Hypothalamus (tissue), 51 donors: Measurements from ENCODE around the gene EHBP1.

Source experiments
- DNase-seq, 51 donors: peaks; one replicate each; lab custom pipeline; 2025; lab: John Stamatoyannopoulos, UW

Gene EHBP1

DNA sequence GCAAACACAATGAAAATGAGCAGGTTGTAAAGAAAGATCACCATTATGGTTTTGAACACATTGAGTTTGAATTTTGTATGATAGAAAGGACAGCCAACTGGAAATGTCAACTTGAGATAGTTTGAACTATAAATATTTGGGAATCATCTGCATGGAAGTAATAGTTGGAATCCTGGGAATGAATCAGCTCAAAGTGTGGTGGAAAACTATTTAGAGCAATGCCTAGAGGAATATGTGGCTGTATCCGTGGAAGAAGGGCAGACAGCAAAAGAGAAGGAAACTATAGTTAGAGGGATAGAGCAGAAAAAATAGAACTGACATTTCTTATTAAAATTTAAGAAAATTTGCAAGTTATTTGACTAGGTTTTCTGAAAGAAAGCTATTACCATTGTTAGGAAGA is 232.6 kb downstream of the EHBP1 start:
- no peak for DNase-seq

DNA sequence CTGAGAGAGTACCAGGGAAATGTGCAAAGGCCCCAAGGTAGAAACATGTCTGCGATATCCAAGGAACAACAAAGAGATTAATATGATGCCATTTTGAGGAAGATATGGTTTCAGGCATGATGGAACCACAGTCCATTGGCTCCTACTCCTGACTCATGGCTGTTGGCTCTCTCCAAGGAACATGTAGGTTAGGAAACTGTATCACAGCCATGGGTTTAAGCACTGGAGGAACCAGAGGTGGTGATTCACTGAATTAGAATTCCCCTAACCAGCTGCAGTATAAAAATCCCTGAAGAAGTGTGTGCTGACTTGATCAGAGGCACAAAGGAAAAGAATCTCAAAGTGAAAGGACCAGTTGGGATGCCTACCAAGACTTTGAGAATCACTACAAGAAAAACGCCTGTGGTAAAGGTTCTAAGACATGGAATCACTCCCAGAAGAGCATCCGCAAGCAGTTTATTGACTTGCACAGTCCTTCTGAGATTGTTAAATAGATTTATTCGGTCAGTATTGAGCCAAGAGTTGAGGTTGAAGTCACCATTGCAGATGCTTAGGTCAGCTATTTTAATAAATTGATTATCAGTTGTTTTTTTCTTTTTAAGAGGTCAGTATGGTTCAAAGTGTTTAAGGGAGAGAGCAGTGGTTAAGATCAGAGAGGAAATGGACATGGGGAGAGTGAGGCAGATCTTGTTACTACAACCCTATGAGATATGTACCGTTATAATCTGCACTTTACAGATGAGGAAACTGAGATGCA is 234.4 kb downstream of the EHBP1 start:
- DNase-seq: no peak

DNA sequence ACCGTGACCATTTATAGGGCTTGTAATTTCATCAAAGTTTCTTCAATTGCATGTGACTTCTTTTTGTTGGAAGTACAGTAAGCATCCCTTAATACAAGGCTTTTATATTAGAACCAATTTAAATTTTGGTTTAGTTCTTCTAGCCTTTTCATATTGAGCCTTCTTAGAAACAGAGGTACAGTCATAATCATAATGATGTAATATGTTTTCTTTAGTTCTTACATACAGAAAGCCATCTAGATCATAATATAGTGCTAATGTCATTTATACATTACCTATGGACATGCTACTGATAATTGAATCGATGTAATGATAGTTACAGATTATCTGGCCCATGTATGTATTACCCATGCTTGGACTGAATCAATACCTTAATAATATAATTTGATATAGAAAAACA is 235.2 kb downstream of the EHBP1 start:
- no peak for DNase-seq

DNA sequence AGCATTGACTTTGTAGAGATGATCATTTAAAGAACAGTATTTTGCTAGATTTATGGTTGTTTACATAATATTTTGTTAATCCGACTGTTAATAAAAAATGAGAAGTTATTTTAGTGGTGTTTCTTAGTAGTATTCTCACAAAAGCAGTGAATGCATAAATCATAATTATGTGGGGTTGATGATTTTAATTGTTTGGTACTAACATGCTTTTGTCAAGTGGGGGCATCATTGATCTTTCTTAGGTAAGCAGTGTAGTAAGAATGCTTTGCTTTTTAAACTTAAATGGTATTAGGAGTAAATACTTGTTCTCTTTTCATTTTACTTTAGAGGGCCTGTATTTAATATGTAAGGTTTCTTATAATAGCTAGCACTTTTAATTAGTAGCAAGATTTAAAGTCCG is 235.9 kb downstream of the EHBP1 start:
- DNase-seq: no peak

DNA sequence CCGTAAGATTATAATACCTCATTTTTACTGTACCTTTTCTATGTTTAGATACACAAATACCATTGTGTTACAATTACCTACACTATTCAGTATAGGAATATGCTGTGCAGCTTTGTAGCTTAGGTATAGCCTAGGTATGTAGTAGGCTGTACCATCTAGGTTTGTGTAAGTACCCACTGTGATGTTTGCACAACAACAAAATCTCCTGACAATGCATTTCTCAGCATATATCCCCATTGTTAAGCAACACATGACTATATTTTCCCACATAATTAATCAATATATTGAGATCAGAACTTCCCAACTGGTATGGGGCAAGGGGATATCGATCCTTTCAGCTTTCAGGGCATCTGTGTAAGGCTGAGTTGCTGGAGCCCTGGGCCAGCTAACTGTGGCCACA is 238.8 kb downstream of the EHBP1 start:
- DNase-seq: no peak

DNA sequence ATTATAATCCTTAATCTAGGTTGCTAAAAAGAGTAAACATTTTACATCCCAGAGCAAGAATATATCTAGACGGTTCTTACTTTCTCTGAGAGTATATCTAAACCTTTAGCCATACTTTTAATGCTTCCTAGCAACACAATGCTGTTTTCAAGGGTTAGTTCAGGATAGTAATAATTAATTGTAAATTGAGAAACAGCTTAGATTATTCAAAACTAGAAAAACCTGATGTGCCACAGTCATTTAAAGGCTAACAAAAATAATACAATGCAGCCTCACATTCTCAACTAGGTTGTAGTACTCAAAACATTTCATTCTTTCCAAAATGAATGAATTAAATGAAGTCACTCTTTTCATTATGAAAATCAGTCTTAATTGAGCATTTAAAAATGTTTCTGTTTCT is 241.9 kb downstream of the EHBP1 start:
- no peak for DNase-seq

DNA sequence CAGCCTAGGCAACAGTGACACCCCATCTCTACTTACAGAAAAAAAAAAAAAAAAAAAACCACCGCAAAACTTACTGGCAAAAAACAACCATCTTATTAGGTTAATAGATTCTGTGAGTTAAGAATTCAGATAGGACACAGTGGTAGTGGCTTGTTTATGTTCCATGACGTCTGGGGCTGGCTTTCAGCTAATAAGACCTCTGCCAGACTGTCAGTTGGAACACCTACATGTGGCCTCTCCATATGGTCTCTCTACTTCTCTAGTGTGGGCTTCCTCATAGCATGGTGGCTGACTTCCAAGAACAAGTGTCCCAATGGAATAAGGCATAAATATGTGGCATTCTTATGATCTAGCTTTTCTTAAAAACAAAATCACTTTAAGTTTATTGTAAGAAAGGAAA is 251.1 kb downstream of the EHBP1 start:
- DNase-seq: no peak

DNA sequence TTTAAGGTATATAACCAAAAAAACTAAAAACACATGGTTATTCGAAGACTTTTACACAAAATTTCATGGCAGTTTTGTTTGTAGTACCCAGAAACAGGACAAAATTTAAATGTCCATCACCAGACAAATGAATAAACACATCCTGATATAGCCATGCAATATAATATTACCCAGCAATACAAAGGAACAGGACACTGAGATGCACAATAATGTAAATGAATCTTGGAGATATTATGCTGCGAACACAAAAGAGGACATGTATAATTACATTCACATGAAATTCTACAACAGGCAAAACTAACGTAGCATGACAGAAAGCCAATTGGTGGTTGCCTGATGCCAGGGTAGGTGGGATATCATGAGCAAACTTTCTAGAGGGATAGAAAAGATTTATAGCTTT is 252.7 kb downstream of the EHBP1 start:
- no peak for DNase-seq

DNA sequence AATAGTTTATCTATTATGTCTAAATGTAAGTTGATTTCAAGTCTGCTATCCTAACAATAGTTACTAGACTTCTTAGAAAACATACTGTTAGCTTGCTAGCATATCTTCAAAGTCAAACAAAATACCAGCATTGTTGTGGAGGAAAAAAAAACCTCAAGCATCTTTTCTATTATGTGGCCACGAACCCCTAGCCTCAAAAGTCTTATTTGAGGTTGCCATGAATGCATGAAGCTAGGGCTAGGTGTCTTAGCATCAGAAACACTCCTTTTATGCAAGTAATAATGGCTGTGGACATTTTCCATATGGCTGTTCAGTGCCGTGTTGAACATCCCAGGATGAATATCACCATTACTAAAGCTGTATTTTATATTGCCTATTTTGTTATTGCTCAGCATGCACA is 258.5 kb downstream of the EHBP1 start:
- DNase-seq: no peak

DNA sequence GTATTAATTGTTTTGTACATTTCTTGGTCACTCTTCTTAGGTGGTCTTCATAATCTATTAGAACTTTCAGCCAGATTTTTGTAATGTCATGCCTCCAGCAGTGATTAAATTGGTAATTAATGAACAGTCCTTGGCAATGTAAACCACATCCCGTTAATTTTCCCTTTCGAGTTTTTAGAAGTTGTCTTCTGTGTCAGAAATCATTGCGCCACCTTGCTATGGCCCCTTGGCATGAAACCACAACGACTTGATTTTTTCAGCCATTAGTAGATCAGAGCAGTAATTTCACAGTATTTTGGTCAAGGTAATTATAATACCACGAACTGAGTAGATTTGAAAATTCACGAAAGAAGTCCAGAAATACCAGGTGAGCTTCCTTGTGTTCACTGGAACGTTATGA is 259.2 kb downstream of the EHBP1 start:
- no peak for DNase-seq

DNA sequence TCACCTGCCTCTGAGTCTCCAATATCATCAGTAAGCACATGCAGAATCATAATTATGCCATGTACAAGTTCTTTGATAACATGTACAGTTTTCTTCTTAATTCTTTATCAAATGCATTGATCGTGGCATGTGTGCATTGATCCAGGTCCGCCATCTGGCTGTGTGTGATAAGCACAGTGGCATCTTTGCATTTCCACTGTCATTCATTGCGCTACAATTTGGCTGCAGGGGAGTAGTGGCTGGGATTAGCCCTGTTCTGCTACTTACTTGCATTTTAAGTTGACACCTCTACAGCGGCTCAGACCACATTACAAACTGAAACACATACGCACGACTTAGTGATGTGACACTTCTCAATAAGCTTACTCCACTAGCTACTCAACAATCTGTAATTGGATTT is 261.5 kb downstream of the EHBP1 start:
- DNase-seq: no peak

DNA sequence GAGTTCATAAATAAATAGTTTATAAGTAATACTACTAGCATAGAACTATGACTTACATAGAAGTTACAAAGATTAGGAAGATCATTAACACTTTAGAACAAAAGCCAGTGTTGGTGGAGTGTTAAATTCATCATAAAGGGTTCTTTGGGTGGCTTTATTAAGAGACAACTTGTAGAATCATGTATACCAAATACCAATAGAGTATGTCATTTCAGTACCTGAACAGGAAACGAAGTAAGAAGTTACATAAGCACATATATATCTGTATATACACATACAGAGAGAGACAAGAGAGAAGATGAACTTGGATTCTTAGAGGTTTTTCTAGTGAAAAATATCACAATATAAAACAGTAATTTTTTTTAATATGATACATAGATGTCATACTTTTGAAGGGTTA is 262.7 kb downstream of the EHBP1 start:
- no peak for DNase-seq

DNA sequence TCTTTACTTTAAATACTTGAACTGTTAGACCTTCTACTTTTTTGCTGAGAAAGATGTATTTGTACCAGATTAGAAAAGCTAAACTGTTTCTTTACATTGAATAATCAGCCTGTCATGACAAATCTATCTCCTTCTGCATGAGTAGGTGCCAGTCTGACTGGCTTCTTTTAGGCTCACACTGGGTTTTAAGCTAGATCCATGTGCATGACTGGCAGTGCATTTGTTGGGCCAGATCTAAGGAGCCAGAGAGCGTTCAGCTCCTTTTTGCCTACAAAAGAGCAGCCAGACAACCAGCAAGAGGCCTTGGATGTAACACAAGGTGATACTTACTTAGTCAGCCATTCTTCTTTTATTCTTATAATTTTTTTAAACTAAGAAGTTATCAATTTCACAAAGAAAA is 263.2 kb downstream of the EHBP1 start:
- no peak for DNase-seq

DNA sequence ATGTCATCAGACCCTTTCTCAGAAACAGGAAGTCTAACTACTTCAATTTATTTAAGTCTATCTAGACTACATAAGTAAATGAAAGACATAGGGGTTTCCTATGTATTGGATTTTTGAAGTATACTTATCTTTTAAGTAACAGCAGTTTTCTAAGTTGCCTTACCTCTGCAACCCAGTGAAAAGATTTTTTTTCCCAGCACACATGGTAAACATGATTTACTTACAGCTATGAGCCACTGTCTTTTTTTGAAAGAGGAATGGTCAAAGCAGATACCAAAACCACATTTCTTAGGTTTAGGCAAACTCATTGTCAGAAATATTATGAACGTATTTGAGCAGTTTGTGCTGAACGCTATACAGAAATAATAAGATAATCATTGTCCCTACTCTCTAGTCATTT is 266.4 kb downstream of the EHBP1 start:
- no peak for DNase-seq

DNA sequence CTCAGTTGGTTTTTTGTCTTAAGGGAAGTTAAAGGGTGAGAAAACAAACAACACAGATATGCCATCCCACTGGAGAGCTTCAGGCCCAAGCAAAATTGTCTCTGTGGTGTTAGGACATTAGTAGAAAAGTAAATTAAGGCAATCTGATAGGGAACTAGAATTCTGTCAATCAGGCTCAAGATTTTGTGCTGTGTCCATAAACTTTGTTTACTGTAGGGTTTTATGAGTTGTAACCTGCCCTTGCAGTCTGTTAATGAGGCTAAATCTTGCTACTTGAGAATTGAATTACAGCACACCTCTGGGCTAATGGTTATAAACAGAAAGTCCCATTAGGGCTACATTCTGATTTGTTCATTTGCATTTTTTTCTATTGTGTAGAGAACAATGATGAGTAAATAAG is 267.1 kb downstream of the EHBP1 start:
- DNase-seq: no peak

DNA sequence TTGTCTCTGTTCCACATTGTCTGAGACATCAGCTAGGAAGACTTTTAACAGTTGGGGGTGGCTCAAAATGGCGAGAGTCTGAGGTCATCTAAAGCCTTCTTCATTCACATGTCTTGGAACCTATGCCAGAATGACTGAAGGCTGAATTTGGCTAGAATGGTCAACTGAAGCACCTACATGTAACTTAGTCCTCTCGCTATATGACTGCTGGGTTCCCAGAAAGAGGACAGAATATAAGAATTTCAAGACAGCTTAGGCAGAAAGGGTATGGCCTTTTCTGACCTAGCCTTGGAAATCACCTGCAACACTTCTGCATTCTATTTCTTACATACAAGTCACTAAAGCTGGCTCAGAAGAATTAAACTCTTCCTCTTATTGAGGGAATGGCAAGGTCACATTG is 269.5 kb downstream of the EHBP1 start:
- no peak for DNase-seq

DNA sequence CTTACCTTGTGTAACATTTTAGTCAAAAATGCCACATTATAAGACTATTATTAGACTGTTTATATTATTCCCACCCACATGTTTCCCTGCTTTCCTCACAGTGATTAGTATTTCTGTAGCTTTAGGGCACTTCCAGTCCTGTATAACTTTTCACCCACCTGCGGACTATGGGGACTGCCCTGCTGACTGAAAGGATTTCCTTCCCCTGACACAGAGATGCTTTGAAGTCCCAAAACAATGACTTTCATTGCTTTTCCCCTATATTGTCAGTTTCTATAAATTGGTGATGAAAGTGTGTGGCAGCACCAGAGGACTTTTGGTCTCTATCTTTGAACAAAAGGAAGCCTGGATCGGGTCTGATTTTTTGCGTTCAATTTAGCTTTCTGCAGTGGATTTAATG is 286.1 kb downstream of the EHBP1 start:
- DNase-seq: no peak

DNA sequence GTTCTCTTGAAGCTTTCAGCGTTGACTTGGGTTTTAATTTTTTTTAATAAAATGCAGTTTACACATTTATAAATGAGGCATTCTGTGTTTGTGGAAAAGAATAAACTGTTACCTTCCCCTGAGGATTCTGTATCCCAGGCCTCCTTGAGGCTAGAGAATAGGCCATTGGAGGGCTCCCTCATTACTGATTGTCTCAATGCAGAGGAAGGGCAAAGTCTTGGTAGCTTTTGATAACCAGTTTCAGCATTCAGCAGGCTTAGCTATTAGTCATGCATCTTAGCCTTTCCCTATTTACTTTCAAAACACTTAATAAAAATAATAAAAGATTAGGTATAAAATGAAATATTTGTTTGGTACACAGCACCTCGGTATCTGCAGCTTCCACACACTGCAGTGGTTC is 287.0 kb downstream of the EHBP1 start:
- no peak for DNase-seq

DNA sequence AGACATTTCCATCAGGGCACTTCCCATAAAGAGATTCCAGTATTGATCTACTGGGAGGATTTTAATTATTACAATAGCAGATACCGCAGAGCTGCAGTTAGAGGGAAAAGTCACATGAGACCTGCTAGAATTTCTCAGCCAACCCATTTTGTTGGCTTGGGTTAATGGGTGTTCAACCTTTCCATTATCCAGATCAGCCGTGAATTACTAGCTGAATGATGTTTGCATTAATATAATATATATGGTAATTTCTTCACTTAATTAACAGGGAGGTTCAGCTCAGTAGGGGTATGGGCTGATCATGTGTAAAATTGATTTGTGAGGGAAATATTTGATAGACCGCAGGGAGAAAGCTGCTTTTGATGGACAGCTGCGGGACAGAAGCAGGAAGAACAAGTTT is 288.7 kb downstream of the EHBP1 start:
- DNase-seq: no peak

DNA sequence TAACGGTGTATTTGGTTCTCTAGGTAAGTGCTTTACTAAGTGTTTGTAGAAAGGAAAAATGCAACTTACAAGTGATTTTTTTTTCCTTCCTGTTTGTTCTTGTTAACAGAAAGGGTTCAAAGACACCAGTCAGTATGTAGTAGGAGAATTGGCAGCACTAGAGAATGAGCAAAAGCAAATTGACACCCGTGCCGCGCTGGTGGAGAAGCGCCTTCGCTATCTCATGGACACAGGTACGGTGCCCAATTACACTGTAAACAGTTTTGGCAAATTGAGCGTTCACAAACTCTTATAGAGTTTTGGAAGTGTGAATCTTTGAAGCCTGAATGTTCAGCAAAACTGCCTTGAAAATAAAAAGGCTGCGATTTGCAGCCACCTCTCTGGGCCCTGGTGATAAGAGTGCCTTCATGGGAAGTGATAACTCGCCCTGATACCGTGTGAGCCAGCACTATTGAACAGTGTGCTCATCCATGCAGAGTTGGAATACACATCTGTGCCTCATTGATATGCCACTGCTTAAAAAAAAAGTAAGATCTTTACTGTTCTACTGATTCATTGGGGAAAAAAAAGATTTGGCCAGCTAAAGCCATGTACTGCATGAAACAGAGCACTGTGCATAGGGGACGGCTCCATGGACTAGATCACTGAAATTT is 291.1 kb downstream of the EHBP1 start:
- DNase-seq: no peak

DNA sequence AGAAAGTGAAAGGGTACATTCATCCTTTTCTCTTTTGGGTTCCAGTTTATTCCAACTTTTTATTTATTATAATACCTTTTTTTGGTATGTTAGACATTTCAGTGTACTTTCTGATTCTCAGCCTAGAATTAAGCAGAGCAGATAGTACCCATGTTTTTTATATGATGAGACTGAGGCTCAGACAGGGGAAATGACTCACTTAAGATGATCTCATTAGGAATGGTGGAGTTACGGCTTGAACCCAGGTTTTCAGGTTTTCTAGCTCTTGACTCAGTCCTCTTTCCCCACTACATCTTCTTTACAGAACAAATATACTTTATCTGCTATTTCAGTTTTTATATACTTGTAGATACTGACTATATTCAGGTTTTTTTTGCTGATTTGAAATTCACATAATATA is 293.4 kb downstream of the EHBP1 start:
- no peak for DNase-seq

DNA sequence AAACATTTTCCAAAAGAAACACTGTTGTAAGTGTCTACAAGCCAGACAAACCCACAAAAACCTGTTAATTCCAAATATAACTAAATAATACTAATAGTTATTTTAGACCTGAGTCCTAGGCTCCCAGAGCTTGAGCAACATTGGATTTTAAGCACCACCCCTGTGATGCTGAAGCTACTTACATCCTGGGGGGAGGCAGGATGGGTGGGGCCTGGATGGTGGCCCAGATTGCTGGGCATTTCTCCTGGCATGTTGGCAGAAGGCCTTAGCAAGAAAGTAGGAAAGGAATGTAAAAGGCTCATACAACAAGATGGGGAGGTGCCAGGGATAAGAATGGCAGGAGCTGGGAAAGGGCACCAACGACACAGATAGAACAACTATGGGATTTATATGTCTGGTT is 294.4 kb downstream of the EHBP1 start:
- DNase-seq: peak in 7 of 51 donors; percentile 0 to 2 (median 1)

DNA sequence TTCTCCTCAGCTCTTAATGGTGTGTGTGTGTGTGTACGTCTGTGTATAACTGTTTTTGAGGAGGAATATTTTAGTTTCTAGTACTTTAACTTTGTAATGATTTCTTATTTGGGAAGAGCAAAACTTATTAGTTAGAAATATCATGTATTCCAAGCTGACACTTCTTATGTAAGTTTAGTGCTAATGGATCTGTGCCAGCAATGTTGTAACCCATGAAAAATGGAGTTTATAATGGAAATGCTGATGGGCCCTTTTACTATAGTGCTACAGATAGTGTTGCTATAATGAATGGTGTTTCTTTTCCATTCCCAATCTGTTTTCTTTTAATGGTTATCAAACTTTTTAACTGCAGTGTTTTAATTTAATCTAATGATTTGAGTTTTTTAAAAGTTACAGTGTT is 295.3 kb downstream of the EHBP1 start:
- no peak for DNase-seq
